Kidney (tissue), 14 donors: ENCODE results near the gene PLEKHA8. TPM values are rescaled to one million over a fixed set of nuclear protein-coding genes. Genes with fewer than 3 reads are reported as not detected.
A peak's percentile ranks its signal among the peaks of the same experiment; 100 is the strongest.

Experiments
- DNase-seq, 5 donors: peaks; one replicate each; pipeline ENCODE4 v3.0.0-alpha.2; 2013 to 2020
- FAIRE-seq: peaks from 2 replicates; lab custom pipeline; 2012; peaks lifted over from hg19 to GRCh38; lab: Jason Lieb, UNC
- H3K27ac ChIP-seq, 2 donors: one replicate each; pipeline ENCODE4 v1.7.0; 2013; ENCODE audit warnings: low read depth in 2 of 2, low read length in 2 of 2, inconsistent platforms in 1 of 2
- H3K27me3 ChIP-seq: one replicate; pipeline ENCODE4 v1.7.1; 2013; ENCODE audit warnings: low read length, inconsistent platforms; ENCODE audit not compliant: control insufficient read depth, insufficient read depth
- H3K36me3 ChIP-seq, 3 donors: one replicate each; pipeline versions ENCODE4 v1.7.0 to v1.7.1; 2013; ENCODE audit warnings: low read length in 3 of 3, control low read depth in 1 of 3, inconsistent platforms in 1 of 3; ENCODE audit not compliant: insufficient read depth in 3 of 3, control insufficient read depth in 2 of 3
- H3K4me1 ChIP-seq, 3 donors: one replicate each; pipeline versions ENCODE4 v1.7.0 to v1.7.1; 2013; ENCODE audit warnings: low read length in 3 of 3, inconsistent platforms in 1 of 3, low read depth in 1 of 3; ENCODE audit not compliant: control insufficient read depth in 2 of 3, insufficient read depth in 2 of 3
- H3K4me3 ChIP-seq, 3 donors: one replicate each; pipeline versions ENCODE4 v1.7.0 to v1.8.1; 2013; ENCODE audit warnings: low read length in 3 of 3, control low read depth in 1 of 3, inconsistent platforms in 1 of 3
- H3K9ac ChIP-seq, 3 donors: one replicate each; pipeline versions ENCODE4 v1.7.0 to v1.7.1; 2013; ENCODE audit warnings: low read length in 3 of 3, control low read depth in 1 of 3, inconsistent platforms in 1 of 3
- H3K9me3 ChIP-seq, 3 donors: one replicate each; pipeline versions ENCODE4 v1.7.0 to v1.7.1; 2013; ENCODE audit warnings: low read length in 3 of 3, control low read depth in 1 of 3, inconsistent platforms in 1 of 3; ENCODE audit not compliant: control insufficient read depth in 2 of 3, insufficient read depth in 1 of 3
- CTCF ChIP-seq: IDR thresholded peaks from 3 replicates; pipeline ENCODE4 v1.5.1; 2012; ENCODE audit warnings: mild to moderate bottlenecking, moderate library complexity, borderline replicate concordance; ENCODE audit not compliant: insufficient read depth; ENCODE audit errors: extremely low read depth
- intact Hi-C: fragments of 100-400 bp; cut with DNase I; formaldehyde crosslinking; loops from one replicate; pipeline ENCODE4 v1.11.1; 2022
- polyA plus RNA-seq: library from polyadenylated mRNA; stranded (reverse); fragments of 350-450 nt; fragmentation: Illumina TruSeq; extraction: RNeasy Lipid Tissue Mini Kit (QIAGEN cat#74804); gene quantifications from one replicate; pipeline ENCODE4 v1.2.3, GENCODE V29; 2014; ENCODE audit warnings: low read depth, low replicate concordance; ENCODE audit not compliant: insufficient read depth
- total RNA-seq: library from RNA; stranded (reverse); fragmentation: NEBNext Ultra II Directional; extraction: Animal tissue kit (Norgen Biotek cat#: 25700); gene quantifications from one replicate; pipeline ENCODE4 v1.2.1, GENCODE V29; 2021
- donor health status: control.
- donor health status: control.
- donor health status: control.
- donor health status: control.
- donor health status: control.
- donor health status: DM: yes; HTN: yes; CAD: no.
- donor health status: Normal renal cell carcinoma (clear cell type).

PLEKHA8 gene
- total and polyA plus RNA-seq, 2 donors from 2014 or later = 4.8 to 8.5 TPM

GRCh38 chr7:30027065-30027456 is 1.2 kb upstream of the PLEKHA8 start:
- no peaks in the 10 kb centered on the region for H3K27me3 ChIP-seq
- TF ChIP-seq CTCF = no peak
- H3K27ac ChIP-seq = peak overlapping the region; percentile 44 to 90
- H3K9me3 ChIP-seq = no peaks in the 10 kb centered on the region
- FAIRE-seq (no peak), DNase-seq (peak in 1 of 5 donors; percentile 67)
- H3K4me1 ChIP-seq = peaks cover 0 to 20% (median 9%) of the 10 kb centered on the region in 3 donors
- intact Hi-C loops = no loop called here
- no peaks in the 10 kb centered on the region for H3K36me3 ChIP-seq
- H3K4me3 ChIP-seq = peak overlapping the region; percentile 77 to 100 (median 93)
- H3K9ac ChIP-seq = peak overlapping the region; percentile 67 to 99 (median 82)

- Histone ChIP-seq H3K27ac (peak overlapping the region; percentile 81 to 90), H3K9ac (peak overlapping the region; percentile 9 to 99 (median 82)), H3K9me3 (no peaks in the 10 kb centered on the region), H3K4me1 (peaks cover 0 to 20% (median 9%) of the 10 kb centered on the region in 3 donors), H3K4me3 (peak overlapping the region; percentile 77 to 100 (median 93)), H3K27me3 (no peaks in the 10 kb centered on the region), H3K36me3 (no peaks in the 10 kb centered on the region)
- DNase-seq (no peak), FAIRE-seq (no peak)
- intact Hi-C loops = no loop called here
- TF ChIP-seq CTCF = no peak
Observed at GRCh38 chr7:30027740-30028215, 434 bp upstream of the PLEKHA8 start.

- FAIRE-seq = no peak
- Histone ChIP-seq H3K4me3 (peak overlapping the region; percentile 79 to 93 (median 92)), H3K36me3 (no peaks in the 10 kb centered on the region), H3K9me3 (no peaks in the 10 kb centered on the region), H3K27ac (peak overlapping the region; percentile 81 to 90), H3K9ac (peak overlapping the region; percentile 62 to 82 (median 78)), H3K27me3 (no peaks in the 10 kb centered on the region), H3K4me1 (peaks cover 0 to 20% (median 9%) of the 10 kb centered on the region in 3 donors)
- no peak for TF ChIP-seq CTCF
- DNase-seq = peak in 4 of 5 donors; percentile 71 to 87 (median 76)
- intact Hi-C loops = no loop called here
Observed at GRCh38 chr7:30028749-30029635, 780 bp downstream of the PLEKHA8 start.
